Esophagus muscularis mucosa (tissue), 3 donors: Measurements from ENCODE around the gene SELENOM.

Experiments used
- CTCF ChIP-seq, 3 experiments: fragments of 200-600 bp in 2 of 3; fragments of 450-650 bp in 1 of 3; sonication (generic) in 2 of 3; IDR thresholded peaks; one replicate each; pipeline ENCODE4 v1.5.1; 2017 to 2019; ENCODE audit warnings: antibody characterized with exemption in 3 of 3, mild to moderate bottlenecking in 2 of 3, moderate library complexity in 1 of 3
- POLR2A ChIP-seq: fragments of 450-650 bp; IDR thresholded peaks from one replicate; pipeline ENCODE4 v1.6.1; 2017; ENCODE audit warnings: antibody characterized with exemption, moderate library complexity, mild to moderate bottlenecking, low read depth

- no peak for TF ChIP-seq CTCF (IDR thresholded peaks at IDR 0.05)
- no peak for TF ChIP-seq POLR2A
These were observed 44.7 kb downstream of the SELENOM start for GRCh38 chr22:31062566-31063230.
